BLaER1 (cell line): ENCODE results near the gene IVD.
A peak's percentile ranks its signal among the peaks of the same experiment; 100 is the strongest.

Experiments used
- H3K27ac ChIP-seq: shearing (Covaris generic); formaldehyde crosslinking; 2 replicates; pipeline ENCODE4 v1.8.1; 2022
- H3K27me3 ChIP-seq: shearing (Covaris generic); formaldehyde crosslinking; 2 replicates; pipeline ENCODE4 v1.8.1; 2022
- H3K36me3 ChIP-seq: shearing (Covaris generic); formaldehyde crosslinking; 2 replicates; pipeline ENCODE4 v1.8.1; 2022
- H3K4me1 ChIP-seq: shearing (Covaris generic); formaldehyde crosslinking; 2 replicates; pipeline ENCODE4 v1.8.1; 2022
- H3K4me2 ChIP-seq: shearing (Covaris generic); formaldehyde crosslinking; 2 replicates; pipeline ENCODE4 v1.8.1; 2022
- H3K4me3 ChIP-seq: shearing (Covaris generic); formaldehyde crosslinking; 2 replicates; pipeline ENCODE4 v1.8.1; 2022
- H3K9ac ChIP-seq: shearing (Covaris generic); formaldehyde crosslinking; 2 replicates; pipeline ENCODE4 v1.8.1; 2022
- H3K9me3 ChIP-seq: shearing (Covaris generic); formaldehyde crosslinking; 2 replicates; pipeline ENCODE4 v1.8.1; 2022
- H4K20me1 ChIP-seq: shearing (Covaris generic); formaldehyde crosslinking; 2 replicates; pipeline ENCODE4 v1.8.1; 2022
- Cebpa-rat ChIP-seq: shearing (Covaris generic); IDR thresholded peaks from 2 replicates; pipeline ENCODE4 v1.8.1; 2022

IVD gene

DNA sequence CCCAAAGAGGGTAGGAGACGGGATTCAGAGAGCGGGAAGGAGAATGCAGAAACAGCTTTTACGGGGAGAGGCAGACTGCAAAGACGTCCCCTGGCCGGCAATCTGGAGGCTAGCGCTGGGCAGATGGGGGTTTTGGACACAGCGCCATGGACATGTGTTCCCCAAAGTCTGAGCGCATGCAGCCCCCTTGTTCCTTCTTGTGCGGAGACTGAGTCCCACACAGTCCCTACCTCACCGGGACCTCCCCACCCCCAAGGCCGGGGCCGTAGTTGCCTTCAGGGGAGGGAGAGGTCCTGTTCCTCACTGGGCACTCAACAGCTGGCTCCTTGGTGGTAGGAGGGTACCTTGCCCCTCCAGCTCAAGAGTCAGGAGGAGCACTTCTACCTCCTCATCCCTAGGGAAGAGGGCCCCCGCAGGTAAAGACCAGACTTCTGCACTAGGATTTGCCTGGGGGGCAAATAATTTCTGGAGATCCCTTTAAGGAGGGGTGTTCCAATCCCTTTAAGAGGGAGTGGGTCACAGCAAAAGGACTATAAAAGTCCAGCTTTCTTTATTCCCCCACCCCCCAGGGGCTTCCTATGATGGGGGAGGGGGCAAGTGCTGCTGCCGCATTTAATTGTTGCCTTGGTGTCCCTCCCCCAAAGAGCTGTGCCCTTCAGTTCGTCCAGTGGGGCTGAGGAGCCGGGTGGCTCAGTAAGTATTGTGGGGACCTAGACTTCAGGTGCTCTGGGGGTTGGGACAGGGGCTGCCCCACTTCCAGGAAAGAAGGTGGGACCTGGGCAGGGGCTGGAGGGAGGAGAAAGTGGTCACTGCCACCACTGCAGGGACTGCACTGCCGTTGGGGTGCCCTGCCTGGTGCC lies 31.5 kb downstream of the IVD start:
- peak overlapping the region; percentile 68 for H3K4me3 ChIP-seq
- no peaks in the 10 kb centered on the region; the same call in 1 of the 2 replicates for H3K36me3 ChIP-seq
- H3K9ac ChIP-seq = peak overlapping the region; percentile 74
- no peaks in the 10 kb centered on the region for H3K9me3 ChIP-seq
- H3K4me2 ChIP-seq = peak overlapping the region; percentile 99
- H3K27ac ChIP-seq = peak overlapping the region; percentile 76; the same call in 1 of the 2 replicates
- peaks cover 11% of the 10 kb centered on the region for H4K20me1 ChIP-seq
- H3K4me1 ChIP-seq = peaks cover 61% of the 10 kb centered on the region
- H3K27me3 ChIP-seq = peaks cover 43% of the 10 kb centered on the region; the same call in 1 of the 2 replicates
- no peak for TF ChIP-seq Cebpa-rat

DNA sequence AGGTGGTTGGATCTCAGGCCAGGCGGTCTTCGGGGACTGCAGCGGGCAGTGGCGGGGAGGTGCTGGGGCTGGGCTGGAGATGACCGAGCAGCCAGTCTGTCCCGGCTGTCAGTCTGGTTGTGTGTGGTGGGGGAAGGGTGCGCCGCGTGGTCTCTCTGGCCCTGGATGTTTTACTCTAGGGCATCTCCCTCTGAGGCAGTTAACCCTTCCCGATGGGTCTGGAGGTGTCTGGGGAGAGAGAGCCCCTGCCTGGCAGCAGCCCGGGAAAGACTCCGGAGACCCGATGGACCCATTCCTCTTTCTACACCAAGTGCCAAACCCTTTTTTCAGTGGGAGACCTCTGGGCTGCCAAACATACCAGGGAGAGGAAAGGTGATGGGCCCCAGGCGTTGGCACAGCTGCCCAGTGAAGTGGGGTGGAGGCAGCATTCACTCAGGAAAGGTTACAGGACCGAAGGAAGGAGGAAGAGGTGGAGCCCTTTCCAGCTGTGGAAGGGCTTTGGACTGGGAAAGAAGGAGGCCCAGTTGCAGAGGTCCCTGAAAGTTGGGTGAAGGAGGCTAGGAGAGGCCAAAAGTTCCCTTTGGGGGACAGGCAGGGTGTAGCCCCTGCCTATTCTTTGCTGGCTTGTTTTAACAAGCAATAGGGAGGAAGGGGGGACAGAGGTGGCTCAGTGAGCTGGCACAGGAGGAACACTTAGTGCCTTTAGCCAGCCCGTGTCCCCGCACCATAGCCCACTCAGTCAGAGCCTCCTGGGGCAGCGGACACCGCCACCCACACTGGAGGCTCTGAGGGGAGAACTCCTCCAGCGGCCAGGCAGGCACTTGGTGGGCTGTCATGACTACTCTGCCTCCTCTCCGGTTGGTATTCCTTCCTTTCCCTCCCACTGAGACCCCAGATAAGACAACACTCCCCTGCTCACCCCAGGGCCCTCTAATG lies 32.4 kb downstream of the IVD start:
- Histone ChIP-seq H3K4me1 (peaks cover 68% of the 10 kb centered on the region), H3K27me3 (peaks cover 49% of the 10 kb centered on the region; the same call in 1 of the 2 replicates), H3K36me3 (no peaks in the 10 kb centered on the region), H4K20me1 (peaks cover 20% of the 10 kb centered on the region), H3K9me3 (no peaks in the 10 kb centered on the region), H3K4me2 (peak overlapping the region; percentile 99), H3K27ac (no peak overlapping the region), H3K4me3 (no peak overlapping the region), H3K9ac (no peak overlapping the region; the same call in 1 of the 2 replicates)
- TF ChIP-seq Cebpa-rat = no peak

GRCh38 chr15:40438712-40439111 lies 33.1 kb downstream of the IVD start:
- no peak overlapping the region; the same call in 1 of the 2 replicates for H3K9ac ChIP-seq
- peaks cover 75% of the 10 kb centered on the region for H3K4me1 ChIP-seq
- no peak overlapping the region for H3K27ac ChIP-seq
- H3K4me3 ChIP-seq = no peak overlapping the region
- peaks cover 27% of the 10 kb centered on the region for H4K20me1 ChIP-seq
- no peaks in the 10 kb centered on the region for H3K36me3 ChIP-seq
- H3K27me3 ChIP-seq = peaks cover 50% of the 10 kb centered on the region; the same call in 1 of the 2 replicates
- H3K4me2 ChIP-seq = peak overlapping the region; percentile 99
- TF ChIP-seq Cebpa-rat = no peak
- H3K9me3 ChIP-seq = no peaks in the 10 kb centered on the region

- peaks cover 35% of the 10 kb centered on the region for H4K20me1 ChIP-seq
- no peaks in the 10 kb centered on the region for H3K9me3 ChIP-seq
- TF ChIP-seq Cebpa-rat = no peak
- H3K36me3 ChIP-seq = no peaks in the 10 kb centered on the region
- peaks cover 50% of the 10 kb centered on the region; the same call in 1 of the 2 replicates for H3K27me3 ChIP-seq
- H3K27ac ChIP-seq = no peak overlapping the region
- peaks cover 79% of the 10 kb centered on the region for H3K4me1 ChIP-seq
- H3K4me3 ChIP-seq = peak overlapping the region; percentile 92
- peak overlapping the region; percentile 76 for H3K9ac ChIP-seq
- peak overlapping the region; percentile 99 for H3K4me2 ChIP-seq
Observed at GRCh38 chr15:40439461-40439959, 33.9 kb downstream of the IVD start.

DNA sequence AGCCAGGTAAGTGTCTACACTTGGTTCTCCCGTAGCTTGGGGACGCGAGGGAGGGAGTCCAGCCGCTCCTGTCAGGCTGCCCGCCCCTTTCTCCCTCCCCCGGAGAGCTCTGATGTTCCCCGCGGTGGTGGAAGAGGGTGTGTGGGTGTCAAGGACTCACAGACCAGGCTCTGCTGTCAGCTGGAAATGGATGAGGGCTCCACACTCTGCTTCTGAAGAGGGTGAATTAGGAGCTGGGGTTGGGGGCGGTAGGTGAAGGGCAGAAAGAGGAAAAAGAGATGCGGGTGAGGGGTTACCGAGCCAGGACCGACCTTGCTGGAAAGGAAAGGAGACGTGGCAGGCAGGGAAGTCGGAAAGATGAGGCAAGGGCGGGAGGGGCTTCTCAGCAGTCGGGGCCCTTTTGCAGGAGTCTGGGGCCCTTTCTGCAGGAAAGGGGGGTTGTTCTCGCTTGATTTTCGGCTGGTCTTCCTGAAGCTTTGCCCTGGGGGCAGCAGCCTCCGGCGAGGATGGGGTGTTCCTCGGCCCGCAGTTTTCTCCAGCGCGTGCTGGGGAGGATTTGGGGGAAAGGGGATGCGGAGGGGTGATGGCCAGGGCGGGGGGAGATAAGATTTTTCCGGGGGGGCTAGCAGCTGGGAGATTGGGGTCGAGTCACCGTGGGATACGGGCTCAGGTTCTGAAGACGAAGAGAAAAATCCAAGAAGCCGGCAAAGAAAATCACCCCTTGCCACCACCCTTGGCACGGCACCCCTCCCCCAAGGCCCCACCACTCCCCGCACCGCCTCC lies 34.6 kb downstream of the IVD start:
- H3K27me3 ChIP-seq = peaks cover 49% of the 10 kb centered on the region; the same call in 1 of the 2 replicates
- H3K9me3 ChIP-seq = no peaks in the 10 kb centered on the region
- peak overlapping the region; percentile 92 for H3K4me3 ChIP-seq
- H3K36me3 ChIP-seq = no peaks in the 10 kb centered on the region
- TF ChIP-seq Cebpa-rat = no peak
- peaks cover 41% of the 10 kb centered on the region for H4K20me1 ChIP-seq
- peak overlapping the region; percentile 99 for H3K4me2 ChIP-seq
- H3K9ac ChIP-seq = peak overlapping the region; percentile 76
- H3K27ac ChIP-seq = peak overlapping the region; percentile 53
- peaks cover 77% of the 10 kb centered on the region for H3K4me1 ChIP-seq

GRCh38 chr15:40440743-40441564 lies 35.4 kb downstream of the IVD start, which contains the start of gene BAHD1:
Gene BAHD1 (plus strand): TSS chr15:40440953. CDS start chr15:40458465, 17,512 bp downstream.
- Histone ChIP-seq H4K20me1 (peaks cover 49% of the 10 kb centered on the region), H3K9me3 (no peaks in the 10 kb centered on the region), H3K4me1 (peaks cover 69% of the 10 kb centered on the region), H3K9ac (peak within 1 kb of the TSS; percentile 86), H3K4me3 (peak within 1 kb of the TSS; percentile 92), H3K27ac (peak within 1 kb of the TSS; percentile 74), H3K27me3 (peaks cover 44% of the 10 kb centered on the region; the same call in 1 of the 2 replicates), H3K36me3 (0 out of 2 replicates have a peak, but pooled peaks cover 6% of the 10 kb centered on the region), H3K4me2 (peak within 1 kb of the TSS; percentile 99)
- no peak for TF ChIP-seq Cebpa-rat

GRCh38 chr15:40441565-40442531 lies 36.3 kb downstream of the IVD start:
- H3K4me2 ChIP-seq = peak overlapping the region; percentile 97
- peaks cover 58% of the 10 kb centered on the region for H4K20me1 ChIP-seq
- no peak for TF ChIP-seq Cebpa-rat
- peak overlapping the region; percentile 86 for H3K9ac ChIP-seq
- peaks cover 41% of the 10 kb centered on the region; the same call in 1 of the 2 replicates for H3K27me3 ChIP-seq
- 0 out of 2 replicates have a peak, but pooled peaks cover 14% of the 10 kb centered on the region for H3K36me3 ChIP-seq
- H3K4me1 ChIP-seq = peaks cover 60% of the 10 kb centered on the region
- peak overlapping the region; percentile 74 for H3K27ac ChIP-seq
- H3K4me3 ChIP-seq = peak overlapping the region; percentile 92
- no peaks in the 10 kb centered on the region for H3K9me3 ChIP-seq
